Ascending aorta (tissue), 2 donors: Measurements from ENCODE around the gene GP1BB. TPM values are rescaled to one million over a fixed set of nuclear protein-coding genes. Genes with fewer than 3 reads are reported as not detected.

Experiments
- DNase-seq, 2 donors: peaks; one replicate each; pipeline ENCODE4 v3.0.0-alpha.2; 2019; ENCODE audit warnings: low spot score in 2 of 2
- H3K27ac ChIP-seq, 2 donors: fragments of 200-600 bp; sonication (generic); one replicate each; pipeline ENCODE4 v1.5.1; 2016 to 2017; ENCODE audit warnings: mild to moderate bottlenecking in 1 of 2
- H3K27me3 ChIP-seq: fragments of 200-600 bp; sonication (generic); one replicate; pipeline ENCODE4 v1.5.1; 2017
- H3K36me3 ChIP-seq, 2 donors: fragments of 200-600 bp; sonication (generic); one replicate each; pipeline ENCODE4 v1.5.1; 2016
- H3K4me1 ChIP-seq, 2 donors: fragments of 200-600 bp; sonication (generic); one replicate each; pipeline ENCODE4 v1.5.1; 2016 to 2017; ENCODE audit warnings: mild to moderate bottlenecking in 1 of 2
- H3K4me3 ChIP-seq, 2 donors: fragments of 200-600 bp; sonication (generic); one replicate each; pipeline ENCODE4 v1.5.1; 2016 to 2017; ENCODE audit warnings: mild to moderate bottlenecking in 1 of 2
- H3K9me3 ChIP-seq, 2 donors: fragments of 200-600 bp; sonication (generic); one replicate each; pipeline ENCODE4 v1.5.1; 2016
- intact Hi-C: fragments of 100-400 bp; cut with DNase I; formaldehyde crosslinking; loops from one replicate; pipeline ENCODE4 v1.15.1; 2023
- total RNA-seq: library from RNA; depleted of rRNA; stranded (reverse); fragments of >200 nt; gene quantifications from one replicate; pipeline ENCODE4 v1.1.0, GENCODE V29; 2016
- TF ChIP-seq, protein P1 (sequence below), 3 experiments: fragments of 200-600 bp in 2 of 3; fragments of 450-650 bp in 1 of 3; sonication (generic) in 2 of 3; IDR thresholded peaks; one replicate each; pipeline ENCODE4 v1.5.1; 2016 to 2019; ENCODE audit warnings: antibody characterized with exemption in 3 of 3, mild to moderate bottlenecking in 1 of 3, moderate library complexity in 1 of 3

The GP1BB gene
- total RNA-seq, 1 donor from 2014 or later: 50.2 TPM

DNA sequence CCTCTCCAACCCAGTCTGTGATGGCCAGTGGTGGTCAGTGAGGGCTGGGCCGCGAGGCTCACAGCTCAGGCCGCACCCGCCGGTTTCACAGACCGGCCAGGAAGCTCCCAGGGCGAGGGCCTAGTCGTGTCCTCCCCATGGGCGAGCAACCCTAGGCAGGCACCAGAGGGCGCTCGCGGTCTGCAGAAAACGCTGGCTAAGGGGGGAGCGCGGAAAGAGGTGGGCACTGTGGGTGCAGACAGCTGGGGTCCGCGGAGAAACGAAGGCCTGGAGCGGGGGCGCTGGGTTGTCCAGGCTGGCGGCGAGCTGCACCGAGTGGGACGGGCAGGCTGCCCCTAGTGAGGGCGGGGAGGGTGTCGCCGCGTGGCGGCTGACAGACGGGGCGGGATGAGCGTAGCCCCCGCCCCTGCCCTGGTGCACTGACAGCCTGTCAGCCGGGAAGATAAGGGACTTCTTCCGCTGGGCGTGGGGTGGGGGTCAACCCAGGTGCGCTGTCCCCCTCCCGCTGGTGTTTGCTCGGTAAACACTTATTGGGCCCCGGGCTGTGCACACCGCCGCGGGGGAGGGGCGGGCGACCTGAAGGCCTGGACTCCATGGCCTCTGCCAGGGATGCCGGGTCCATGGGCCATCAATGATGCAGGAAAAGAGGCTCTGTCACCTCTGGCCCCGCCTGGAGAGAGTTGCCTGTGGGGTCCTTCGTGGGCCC is 7.5 kb downstream of the GP1BB start:
- intact Hi-C loops: loop anchor here (1.0 kb wide), 1 partner anchor 179 kb away; no protein-coding TSS in a partner anchor

DNA sequence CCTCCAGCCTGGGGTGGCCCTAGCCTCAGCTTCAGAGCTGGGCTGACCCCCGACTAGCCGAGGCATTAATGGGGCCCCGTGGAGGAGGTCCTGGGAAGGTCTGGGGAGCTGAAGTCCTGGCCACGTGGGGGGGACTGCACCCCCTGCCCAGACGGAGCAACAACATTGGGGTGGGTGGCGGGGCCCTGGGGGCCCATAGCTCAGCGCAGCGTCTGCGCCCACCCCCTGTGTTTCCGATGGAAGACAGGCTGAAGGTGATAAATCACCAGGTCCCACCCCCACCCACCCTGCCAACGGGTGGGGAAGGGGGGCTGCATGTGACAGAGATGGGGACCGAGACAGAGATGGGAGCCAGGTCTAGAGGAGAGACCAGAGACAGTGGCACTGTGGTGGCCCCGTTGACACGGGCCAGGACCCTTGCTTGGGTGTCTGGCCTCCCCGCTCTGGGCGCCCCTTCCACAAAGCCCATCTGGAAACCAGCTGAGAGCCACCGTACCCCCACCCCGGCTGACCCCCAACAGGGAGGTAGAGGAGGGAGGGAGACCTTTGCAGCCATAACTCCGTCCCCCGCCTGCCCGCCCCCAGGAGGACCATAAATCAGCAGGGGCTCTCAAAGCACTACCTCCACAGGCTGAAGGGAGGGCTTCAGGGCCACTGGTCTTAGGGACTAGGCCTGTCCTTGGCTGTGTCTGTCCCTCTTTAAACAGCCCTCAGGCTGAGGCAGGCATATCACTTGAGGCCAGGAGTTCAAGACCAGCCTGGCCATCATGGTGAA is 8.2 kb downstream of the GP1BB start:
- H3K36me3 ChIP-seq: no peaks in the 10 kb centered on the region
- intact Hi-C loops: no loop called here
- no peaks in the 10 kb centered on the region for H3K9me3 ChIP-seq
- DNase-seq: no peak
- peaks cover 0 to 6% of the 10 kb centered on the region in 2 donors for H3K4me1 ChIP-seq
- TF ChIP-seq, protein P1, sequence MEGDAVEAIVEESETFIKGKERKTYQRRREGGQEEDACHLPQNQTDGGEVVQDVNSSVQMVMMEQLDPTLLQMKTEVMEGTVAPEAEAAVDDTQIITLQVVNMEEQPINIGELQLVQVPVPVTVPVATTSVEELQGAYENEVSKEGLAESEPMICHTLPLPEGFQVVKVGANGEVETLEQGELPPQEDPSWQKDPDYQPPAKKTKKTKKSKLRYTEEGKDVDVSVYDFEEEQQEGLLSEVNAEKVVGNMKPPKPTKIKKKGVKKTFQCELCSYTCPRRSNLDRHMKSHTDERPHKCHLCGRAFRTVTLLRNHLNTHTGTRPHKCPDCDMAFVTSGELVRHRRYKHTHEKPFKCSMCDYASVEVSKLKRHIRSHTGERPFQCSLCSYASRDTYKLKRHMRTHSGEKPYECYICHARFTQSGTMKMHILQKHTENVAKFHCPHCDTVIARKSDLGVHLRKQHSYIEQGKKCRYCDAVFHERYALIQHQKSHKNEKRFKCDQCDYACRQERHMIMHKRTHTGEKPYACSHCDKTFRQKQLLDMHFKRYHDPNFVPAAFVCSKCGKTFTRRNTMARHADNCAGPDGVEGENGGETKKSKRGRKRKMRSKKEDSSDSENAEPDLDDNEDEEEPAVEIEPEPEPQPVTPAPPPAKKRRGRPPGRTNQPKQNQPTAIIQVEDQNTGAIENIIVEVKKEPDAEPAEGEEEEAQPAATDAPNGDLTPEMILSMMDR (IDR thresholded peaks at IDR 0.05): no peak
- no peaks in the 10 kb centered on the region for H3K27me3 ChIP-seq
- no peak overlapping the region for H3K27ac ChIP-seq
- no peak overlapping the region for H3K4me3 ChIP-seq

More for the DNA sequence above, 7.5 kb downstream of the GP1BB start:
- Histone ChIP-seq H3K27ac (no peak overlapping the region), H3K4me1 (peaks cover 0 to 6% of the 10 kb centered on the region in 2 donors), H3K36me3 (no peaks in the 10 kb centered on the region), H3K27me3 (no peaks in the 10 kb centered on the region), H3K9me3 (no peaks in the 10 kb centered on the region), H3K4me3 (peak overlapping the region; percentile 28 to 56)
- TF ChIP-seq, protein P1 (IDR thresholded peaks at IDR 0.05): peak; percentile 93 to 98 (median 96)
- DNase-seq: peak in 1 of 2 donors; percentile 85

DNA sequence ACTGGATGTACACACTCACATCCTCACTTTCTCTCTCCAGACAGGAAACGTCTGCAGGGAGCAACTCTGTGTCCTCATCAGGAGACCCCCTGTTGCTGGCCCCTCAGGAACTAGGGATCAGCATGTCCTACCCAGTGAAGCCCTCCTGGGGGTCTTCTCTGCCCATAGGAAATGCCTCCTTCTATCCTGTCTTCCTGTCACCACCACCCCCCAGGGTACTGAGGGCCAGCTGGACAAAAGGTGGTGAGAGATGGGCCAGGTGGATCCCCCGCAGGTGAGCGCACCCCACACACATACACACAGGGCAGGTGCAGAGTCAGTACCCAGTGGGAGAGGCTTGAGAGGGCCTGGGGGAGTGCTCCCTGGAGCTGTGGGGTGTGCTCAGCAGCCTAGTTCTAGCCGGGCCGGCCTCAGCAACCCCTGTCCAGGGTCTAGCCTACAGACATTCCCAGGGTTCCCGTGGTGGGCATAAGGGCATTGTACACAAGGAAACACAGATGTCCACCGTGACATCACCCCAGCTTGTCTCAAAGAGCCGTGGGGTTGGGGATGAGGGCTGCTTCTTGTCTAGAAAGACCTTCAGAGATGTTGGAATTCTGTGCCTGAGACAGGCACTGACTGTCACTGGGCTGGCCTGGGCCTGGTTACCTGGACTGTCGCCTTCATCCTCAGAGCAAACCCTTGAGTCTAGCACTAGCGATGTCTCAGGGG is 9.2 kb downstream of the GP1BB start:
- H3K4me1 ChIP-seq: peaks cover 0 to 6% of the 10 kb centered on the region in 2 donors
- TF ChIP-seq, protein P1 (IDR thresholded peaks at IDR 0.05): no peak
- H3K27me3 ChIP-seq: no peaks in the 10 kb centered on the region
- no peak overlapping the region for H3K4me3 ChIP-seq
- intact Hi-C loops: no loop called here
- H3K9me3 ChIP-seq: no peaks in the 10 kb centered on the region
- DNase-seq: no peak
- H3K27ac ChIP-seq: no peak overlapping the region
- H3K36me3 ChIP-seq: no peaks in the 10 kb centered on the region

DNA sequence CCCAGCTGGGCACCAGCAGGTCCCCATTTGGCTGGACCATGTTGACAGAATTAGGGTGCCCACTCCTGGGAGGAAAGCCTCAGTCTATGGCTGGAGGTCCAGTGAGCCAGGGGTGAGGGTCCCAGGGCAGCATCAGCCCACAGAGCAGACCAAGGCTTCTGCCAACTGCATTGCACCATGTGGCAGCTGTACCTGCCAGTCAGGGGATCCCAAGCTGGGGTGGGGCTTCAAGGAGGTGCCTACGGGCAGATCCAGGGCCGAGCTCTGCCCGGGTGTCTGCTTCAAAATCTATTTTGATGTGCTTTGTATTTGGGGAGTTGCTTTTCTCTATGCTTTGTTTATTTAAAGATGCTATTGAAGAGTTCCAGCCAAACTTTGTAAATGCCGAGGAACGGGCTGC is 10.4 kb downstream of the GP1BB start:
- H3K27ac ChIP-seq: no peak overlapping the region
- TF ChIP-seq, protein P1 (IDR thresholded peaks at IDR 0.05): no peak
- H3K9me3 ChIP-seq: no peaks in the 10 kb centered on the region
- no peak for DNase-seq
- intact Hi-C loops: no loop called here
- no peaks in the 10 kb centered on the region for H3K36me3 ChIP-seq
- H3K4me3 ChIP-seq: no peak overlapping the region
- H3K27me3 ChIP-seq: no peaks in the 10 kb centered on the region
- peaks cover 0 to 6% of the 10 kb centered on the region in 2 donors for H3K4me1 ChIP-seq

DNA sequence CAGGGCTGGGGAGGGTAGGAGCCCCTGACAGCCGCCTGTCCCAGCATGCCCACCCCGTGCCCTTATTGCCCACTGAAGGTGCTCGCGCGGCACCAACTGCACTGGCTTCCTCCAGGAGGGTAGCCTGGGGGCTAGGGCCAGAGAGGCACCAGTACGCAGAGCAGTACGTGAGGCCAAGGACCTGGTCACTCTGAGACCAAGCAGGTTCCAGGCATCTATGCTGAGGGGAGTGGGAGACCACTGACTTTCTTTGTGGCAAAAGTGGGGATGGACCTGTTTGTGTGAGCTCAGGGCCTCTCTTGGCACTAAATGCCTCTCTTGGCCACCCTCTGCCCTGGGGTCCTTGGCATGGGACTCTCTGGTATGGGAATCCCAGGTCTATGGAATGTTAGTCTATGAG is 10.8 kb downstream of the GP1BB start:
- intact Hi-C loops: no loop called here
- no peak for DNase-seq
- TF ChIP-seq, protein P1 (IDR thresholded peaks at IDR 0.05): no peak
- Histone ChIP-seq H3K4me3 (no peak overlapping the region), H3K9me3 (no peaks in the 10 kb centered on the region), H3K36me3 (no peaks in the 10 kb centered on the region), H3K27ac (no peak overlapping the region), H3K4me1 (peaks cover 0 to 6% of the 10 kb centered on the region in 2 donors), H3K27me3 (no peaks in the 10 kb centered on the region)
